NCI-H345 (cell line): ENCODE measurements around the gene AHNAK2.
"Not testable (repeated sequence)": the region's sequence is repeated elsewhere in the genome, so short reads cannot be mapped to it uniquely, and the experiment has no call there.

ENCODE experiments used
- DNase-seq: peaks from one replicate; lab custom pipeline; 2025; lab: John Stamatoyannopoulos, UW

AHNAK2 gene

GRCh38 chr14:104977681-104978653 is at the start of gene AHNAK2:
Gene AHNAK2 (minus strand): TSS chr14:104978374. CDS start chr14:104978237, 137 bp downstream.
- DNase-seq: peak; percentile 87

- DNase-seq: not testable (repeated sequence)
Measured at GRCh38 chr14:105027718-105028117, 49.5 kb upstream of the AHNAK2 start.

GRCh38 chr14:105026802-105027563 is 48.8 kb upstream of the AHNAK2 start:
- DNase-seq: no peak

GRCh38 chr14:105026033-105026785 is 48.0 kb upstream of the AHNAK2 start:
- no peak for DNase-seq

GRCh38 chr14:105025429-105025828 is 47.3 kb upstream of the AHNAK2 start:
- no peak for DNase-seq

GRCh38 chr14:105023791-105024480 is 45.8 kb upstream of the AHNAK2 start:
- DNase-seq: no peak

- DNase-seq: no peak
Measured at GRCh38 chr14:105023144-105023543, 45.0 kb upstream of the AHNAK2 start.

- DNase-seq: no peak
Measured at GRCh38 chr14:105022276-105022670, 44.1 kb upstream of the AHNAK2 start.

GRCh38 chr14:105021656-105022275 is 43.6 kb upstream of the AHNAK2 start:
- DNase-seq: peak; percentile 47

GRCh38 chr14:105020815-105021655 is 42.9 kb upstream of the AHNAK2 start, which contains the start of gene CDCA4:
Gene CDCA4 (minus strand): TSS chr14:105021083. CDS start chr14:105011929, 9,154 bp downstream.
- DNase-seq: peak; percentile 98

GRCh38 chr14:105019861-105020814 is 42.0 kb upstream of the AHNAK2 start:
- no peak for DNase-seq

GRCh38 chr14:105018414-105018813 is 40.2 kb upstream of the AHNAK2 start:
- no peak for DNase-seq

- DNase-seq: no peak
Measured at GRCh38 chr14:105015905-105016304, 37.7 kb upstream of the AHNAK2 start.

GRCh38 chr14:105015242-105015641 is 37.1 kb upstream of the AHNAK2 start:
- DNase-seq: no peak

- no peak for DNase-seq
Measured at GRCh38 chr14:105014631-105015030, 36.5 kb upstream of the AHNAK2 start.

- no peak for DNase-seq
Measured at GRCh38 chr14:105014032-105014431, 35.9 kb upstream of the AHNAK2 start.

GRCh38 chr14:105013150-105013785 is 35.1 kb upstream of the AHNAK2 start:
- DNase-seq: no peak
